ENCODE data around the gene MTMR3.

The MTMR3 gene

GRCh38 chr22:30079952-30080533 lies 197.1 kb downstream of the MTMR3 start, which contains the start of gene HORMAD2:
Gene HORMAD2 (plus strand): TSS chr22:30080464. CDS start chr22:30093953, 13,489 bp downstream.
- peak within 1 kb of the TSS; percentile 25 to 39 for H3K4me3 ChIP-seq (ENCODE audit: low read depth in 1 of 2, low read length in 2 of 2)
- no peak within 1 kb of the TSS for H3K27ac ChIP-seq (ENCODE audit: low read length)
- no peaks in the 10 kb centered on the region for H3K9me3 ChIP-seq (ENCODE audit: control insufficient read depth in 1 of 2, low read length in 2 of 2)
- peaks cover 8% of the 10 kb centered on the region for H3K27me3 ChIP-seq (ENCODE audit: low read depth, low read length)
- H3K4me1 ChIP-seq (ENCODE audit: control insufficient read depth in 1 of 2, insufficient read depth in 2 of 2, low read length in 2 of 2): no peaks in the 10 kb centered on the region
- no peaks in the 10 kb centered on the region for H3K36me3 ChIP-seq (ENCODE audit: control insufficient read depth in 1 of 2, insufficient read depth in 2 of 2, low read length in 2 of 2)
